ENCODE data around the gene FBXO38. TPM values are rescaled to one million over a fixed set of nuclear protein-coding genes. Genes with fewer than 3 reads are reported as not detected.
A peak's percentile ranks its signal among the peaks of the same experiment; 100 is the strongest.

The FBXO38 gene
- total and polyA plus RNA-seq, 12 donors: 12.3 to 88.2 (median 41.9) TPM

DNA sequence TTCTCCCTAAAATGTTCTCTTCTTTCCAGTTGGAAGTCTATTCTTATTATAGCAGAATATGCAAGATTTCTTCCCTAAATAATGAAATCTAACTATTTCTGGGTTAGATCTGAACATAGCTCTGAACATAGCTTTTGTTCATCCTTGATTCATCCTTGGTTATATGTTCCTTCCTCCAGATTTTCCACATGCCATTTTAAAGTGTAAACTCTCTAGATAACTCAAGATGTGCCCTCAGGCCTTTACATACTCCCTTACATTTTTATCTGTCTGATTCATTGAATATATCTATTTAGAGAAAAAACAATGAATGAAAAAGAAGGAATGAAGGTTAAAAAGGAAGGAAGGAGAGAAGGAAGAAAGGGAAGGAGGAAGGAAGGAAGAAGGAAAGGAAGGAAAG, 100.9 kb downstream of the FBXO38 start:
- Histone ChIP-seq H3K36me3 (replicated peaks in 1 of 2) (no peaks in the 10 kb centered on the region), H3K4me1 (replicated peaks in 1 of 2) (no peaks in the 10 kb centered on the region), H3K27ac (no peak overlapping the region), H3K9me3 (replicated peaks in 1 of 3) (no peaks in the 10 kb centered on the region), H3K4me3 (no peak overlapping the region), H3K27me3 (no peaks in the 10 kb centered on the region)
- intact Hi-C loops (cut with DNase I): no loop called here
- TF ChIP-seq POLR2A (IDR thresholded peaks at IDR 0.05): no peak
- TF ChIP-seq, protein P1, sequence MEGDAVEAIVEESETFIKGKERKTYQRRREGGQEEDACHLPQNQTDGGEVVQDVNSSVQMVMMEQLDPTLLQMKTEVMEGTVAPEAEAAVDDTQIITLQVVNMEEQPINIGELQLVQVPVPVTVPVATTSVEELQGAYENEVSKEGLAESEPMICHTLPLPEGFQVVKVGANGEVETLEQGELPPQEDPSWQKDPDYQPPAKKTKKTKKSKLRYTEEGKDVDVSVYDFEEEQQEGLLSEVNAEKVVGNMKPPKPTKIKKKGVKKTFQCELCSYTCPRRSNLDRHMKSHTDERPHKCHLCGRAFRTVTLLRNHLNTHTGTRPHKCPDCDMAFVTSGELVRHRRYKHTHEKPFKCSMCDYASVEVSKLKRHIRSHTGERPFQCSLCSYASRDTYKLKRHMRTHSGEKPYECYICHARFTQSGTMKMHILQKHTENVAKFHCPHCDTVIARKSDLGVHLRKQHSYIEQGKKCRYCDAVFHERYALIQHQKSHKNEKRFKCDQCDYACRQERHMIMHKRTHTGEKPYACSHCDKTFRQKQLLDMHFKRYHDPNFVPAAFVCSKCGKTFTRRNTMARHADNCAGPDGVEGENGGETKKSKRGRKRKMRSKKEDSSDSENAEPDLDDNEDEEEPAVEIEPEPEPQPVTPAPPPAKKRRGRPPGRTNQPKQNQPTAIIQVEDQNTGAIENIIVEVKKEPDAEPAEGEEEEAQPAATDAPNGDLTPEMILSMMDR (IDR thresholded peaks at IDR 0.05): no peak
- DNase-seq: no peak

- Histone ChIP-seq H3K4me1 (replicated peaks in 1 of 2) (no peaks in the 10 kb centered on the region), H3K36me3 (replicated peaks in 1 of 2) (no peaks in the 10 kb centered on the region), H3K9me3 (replicated peaks in 1 of 3) (no peaks in the 10 kb centered on the region), H3K4me3 (no peak overlapping the region), H3K27ac (no peak overlapping the region), H3K27me3 (no peaks in the 10 kb centered on the region)
- DNase-seq: no peak
- intact Hi-C loops (cut with DNase I): no loop called here
- 88 to 91% (median 88%) methylated on average over 3 of the region's 3 CpGs for WGBS, 4 donors
- TF ChIP-seq, protein P1 (IDR thresholded peaks at IDR 0.05): no peak
- TF ChIP-seq POLR2A (IDR thresholded peaks at IDR 0.05): no peak
Observed at GRCh38 chr5:148486456-148486855, 102.7 kb downstream of the FBXO38 start.

- H3K27ac ChIP-seq: no peak overlapping the region
- TF ChIP-seq, protein P1 (IDR thresholded peaks at IDR 0.05): no peak
- no peak for TF ChIP-seq POLR2A (IDR thresholded peaks at IDR 0.05)
- no peak for DNase-seq
- 71 to 80% (median 77%) methylated on average over 2 of the region's 2 CpGs for WGBS, 4 donors
- H3K4me1 ChIP-seq (replicated peaks in 1 of 2): peaks cover 0 to 6% of the 10 kb centered on the region in 2 donors
- no peaks in the 10 kb centered on the region for H3K36me3 ChIP-seq (replicated peaks in 1 of 2)
- no peak overlapping the region for H3K4me3 ChIP-seq
- intact Hi-C loops (cut with DNase I): no loop called here
- no peaks in the 10 kb centered on the region for H3K27me3 ChIP-seq
- H3K9me3 ChIP-seq (replicated peaks in 1 of 3): no peaks in the 10 kb centered on the region
Observed at GRCh38 chr5:148488757-148489156, 105.0 kb downstream of the FBXO38 start.

GRCh38 chr5:148491015-148491792, 107.4 kb downstream of the FBXO38 start:
- peak in 1 of 7 donors; percentile 24 for DNase-seq
- intact Hi-C loops (cut with DNase I): no loop called here
- TF ChIP-seq, protein P1 (IDR thresholded peaks at IDR 0.05): no peak
- TF ChIP-seq POLR2A (IDR thresholded peaks at IDR 0.05): no peak
- WGBS, 4 donors: 41 to 56% (median 47%) methylated on average over 9 to 10 of the region's 10 CpGs
- no peaks in the 10 kb centered on the region for H3K9me3 ChIP-seq (replicated peaks in 1 of 3)
- no peak overlapping the region for H3K4me3 ChIP-seq
- H3K27ac ChIP-seq: no peak overlapping the region
- H3K4me1 ChIP-seq (replicated peaks in 1 of 2): peaks cover 0 to 10% of the 10 kb centered on the region in 2 donors
- H3K27me3 ChIP-seq: no peaks in the 10 kb centered on the region
- no peaks in the 10 kb centered on the region for H3K36me3 ChIP-seq (replicated peaks in 1 of 2)

All from adrenal gland (tissue), 12 donors.